Ureter (tissue), 1 donor: Measurements from ENCODE around the gene GALNT1. TPM values are rescaled to one million over a fixed set of nuclear protein-coding genes. Genes with fewer than 3 reads are reported as not detected.

Experiments
- DNase-seq: peaks from one replicate; pipeline ENCODE4 v3.0.0-alpha.2; 2020; ENCODE audit warnings: low spot score
- total RNA-seq: library from RNA; stranded (reverse); gene quantifications from one replicate; pipeline ENCODE4 v1.2.4, GENCODE V29; 2023
- donor health status: DM: yes; HTN: yes; CAD: no.

GALNT1 gene
- total RNA-seq, 1 donor from 2014 or later = 115 TPM

DNA sequence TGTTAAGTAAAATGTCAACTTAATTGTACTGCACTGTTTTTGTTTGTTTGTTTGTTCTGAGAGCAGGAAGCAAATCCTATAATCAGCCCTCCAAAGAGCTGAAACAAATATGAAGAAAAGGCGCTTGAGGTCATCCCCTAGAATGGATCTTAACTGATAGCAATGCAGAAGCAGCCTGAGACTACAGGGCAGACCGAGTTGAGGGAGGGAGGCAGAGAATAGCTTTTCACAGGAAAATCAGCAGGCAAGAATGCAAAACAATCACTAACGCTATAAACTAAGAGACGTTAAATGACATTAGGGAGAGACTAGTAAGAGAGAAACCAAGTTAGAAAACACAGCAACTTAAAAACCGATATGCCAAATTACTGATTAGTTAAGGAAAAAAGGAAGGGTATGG is 37.2 kb downstream of the GALNT1 start:
- no peak for DNase-seq

GRCh38 chr18:35619464-35619863 is 37.9 kb downstream of the GALNT1 start:
- no peak for DNase-seq

DNA sequence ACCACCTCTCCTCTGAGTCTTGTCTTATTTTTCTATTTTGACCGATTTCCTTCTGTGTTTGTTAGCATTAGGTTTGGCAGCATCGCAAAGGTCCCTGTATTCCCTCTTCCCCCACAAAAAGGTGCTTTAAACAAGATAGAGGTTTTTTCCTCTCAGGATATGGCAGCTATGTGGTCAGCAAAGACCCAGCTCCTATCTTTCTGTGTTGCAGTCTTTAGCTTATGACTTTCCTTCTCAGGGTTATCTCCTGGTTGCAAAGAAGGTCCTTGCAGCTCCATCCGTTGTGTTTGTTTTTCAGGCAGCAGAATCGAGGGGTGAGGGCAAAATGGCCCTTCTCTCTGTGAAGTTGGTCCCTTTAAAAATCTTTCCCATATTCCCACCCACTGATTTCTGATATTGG is 38.4 kb downstream of the GALNT1 start:
- DNase-seq = no peak

GRCh38 chr18:35620765-35621164 is 39.2 kb downstream of the GALNT1 start:
- no peak for DNase-seq

- DNase-seq = no peak
These were observed 41.7 kb downstream of the GALNT1 start for GRCh38 chr18:35623255-35623654.

DNA sequence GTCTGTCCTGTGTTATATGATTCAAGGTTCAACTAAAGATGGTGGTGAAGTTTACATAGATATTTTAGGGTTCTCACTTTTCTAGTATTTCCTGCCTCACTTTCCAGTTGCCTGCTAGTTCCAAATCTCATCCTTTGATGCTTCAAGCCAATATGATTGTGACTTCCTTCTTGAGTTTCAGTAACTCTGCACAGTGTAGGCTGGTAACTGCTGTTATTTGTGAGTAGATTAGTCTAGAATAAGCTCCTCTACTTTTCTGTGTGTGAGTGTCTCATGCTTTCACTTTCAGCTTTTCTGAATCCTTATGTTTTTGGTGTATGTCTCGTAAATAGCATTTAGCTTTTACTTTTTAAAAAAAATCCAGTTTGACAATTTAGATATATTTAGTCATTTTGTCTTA is 42.6 kb downstream of the GALNT1 start:
- DNase-seq = no peak

DNA sequence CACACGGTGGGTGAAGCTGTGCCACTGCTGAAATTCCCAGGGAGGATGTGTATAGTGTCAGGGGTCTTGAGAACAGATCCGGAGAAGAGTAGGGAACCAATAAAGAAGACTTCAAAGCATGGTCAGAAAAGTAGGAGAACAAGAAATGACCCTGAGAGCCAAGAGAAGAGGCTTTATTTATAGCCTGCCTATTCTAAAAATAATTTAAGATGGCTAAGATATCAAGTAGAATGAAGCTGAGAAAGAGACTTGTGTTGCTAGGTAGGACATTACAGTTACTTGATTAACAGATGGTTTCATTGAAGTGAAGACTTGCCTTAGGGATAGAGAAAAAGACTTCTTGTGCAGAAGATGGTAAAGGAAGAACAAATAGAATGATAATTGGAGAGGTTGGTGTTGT is 43.7 kb downstream of the GALNT1 start:
- no peak for DNase-seq

DNA sequence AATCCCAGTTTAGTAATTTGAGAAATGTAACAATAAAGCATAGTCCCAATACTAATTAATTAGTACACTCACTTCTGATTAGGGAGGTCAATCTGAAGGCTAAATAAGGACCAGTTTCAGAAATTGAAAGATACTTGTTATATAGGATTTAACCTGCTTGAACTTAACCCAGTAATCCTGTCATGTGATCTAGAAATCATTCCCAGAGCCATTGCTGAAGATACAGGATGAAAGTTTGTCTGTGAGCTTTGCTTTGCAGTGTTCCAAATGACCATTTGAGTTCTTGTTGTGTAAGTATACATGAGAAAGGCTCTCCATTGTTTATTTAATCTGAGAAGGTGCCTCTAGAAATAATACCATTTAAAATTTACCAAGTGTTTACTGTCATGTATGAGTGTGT is 52.2 kb downstream of the GALNT1 start:
- no peak for DNase-seq

DNA sequence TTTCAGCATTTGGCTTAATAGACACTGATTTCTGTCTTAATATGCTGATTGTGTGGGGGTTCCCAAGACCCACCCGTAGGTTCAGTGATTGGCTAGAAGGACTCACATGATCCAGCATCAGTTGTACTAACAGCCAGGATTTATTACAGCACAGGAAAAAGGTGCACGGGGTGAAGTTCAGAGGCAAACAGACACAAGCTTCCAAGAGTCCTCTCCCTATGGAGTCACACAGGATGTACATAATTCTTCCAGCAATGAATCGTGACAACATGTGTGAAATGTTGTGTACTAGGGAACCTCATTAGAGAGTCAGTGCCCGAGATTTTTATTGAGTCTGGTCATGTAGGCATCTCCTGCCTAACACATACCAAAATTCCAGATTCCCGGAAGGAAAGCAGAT is 52.8 kb downstream of the GALNT1 start:
- DNase-seq = no peak

- DNase-seq = no peak
These were observed 53.6 kb downstream of the GALNT1 start for GRCh38 chr18:35635170-35635569.

DNA sequence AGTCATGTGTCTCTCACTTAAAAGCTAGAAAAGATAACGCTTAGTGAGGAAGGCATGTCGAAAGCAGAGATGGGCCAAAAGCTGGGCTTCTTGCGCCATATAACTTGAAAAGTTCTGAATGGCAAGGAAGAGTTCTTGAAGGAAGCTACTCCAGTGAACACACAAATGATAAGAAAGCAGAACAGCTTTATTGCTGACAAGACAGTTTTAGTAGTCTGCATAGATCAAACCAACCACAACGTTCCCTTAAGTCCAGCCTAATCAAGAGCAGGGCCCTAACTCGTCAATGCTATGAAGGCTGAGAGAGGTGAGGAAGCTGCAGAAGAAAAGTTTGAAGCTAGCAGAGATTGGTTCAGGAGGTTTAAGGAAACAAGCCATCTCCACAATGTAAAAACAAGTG is 55.7 kb downstream of the GALNT1 start:
- DNase-seq = no peak

- DNase-seq = no peak
These were observed 57.8 kb downstream of the GALNT1 start for GRCh38 chr18:35639296-35639695.

GRCh38 chr18:35641467-35641866 is 59.9 kb downstream of the GALNT1 start:
- no peak for DNase-seq

DNA sequence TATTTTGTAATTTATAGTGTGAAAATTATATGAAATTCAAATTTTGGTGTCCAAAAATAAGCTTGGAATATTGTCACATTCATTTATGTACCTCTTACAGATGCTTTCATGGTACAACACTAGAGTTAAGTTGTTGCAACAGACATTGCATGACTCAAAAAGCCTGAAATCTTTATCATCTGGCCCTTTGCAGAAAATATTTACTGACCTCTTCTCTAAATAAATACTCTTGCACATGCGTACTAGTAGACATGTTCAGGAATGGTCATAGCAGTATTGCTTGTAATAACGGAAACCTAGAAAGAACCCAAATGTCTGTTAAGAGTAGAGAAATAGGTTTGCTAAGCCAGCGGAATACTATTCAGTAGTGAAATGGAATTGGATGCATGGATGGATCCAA is 60.4 kb downstream of the GALNT1 start:
- DNase-seq = no peak

- no peak for DNase-seq
These were observed 61.3 kb downstream of the GALNT1 start for GRCh38 chr18:35642802-35643201.

GRCh38 chr18:35646449-35646848 is 64.9 kb downstream of the GALNT1 start:
- DNase-seq = no peak

GRCh38 chr18:35653392-35654135 is 72.0 kb downstream of the GALNT1 start:
- no peak for DNase-seq

GRCh38 chr18:35658112-35658511 is 76.6 kb downstream of the GALNT1 start:
- no peak for DNase-seq

DNA sequence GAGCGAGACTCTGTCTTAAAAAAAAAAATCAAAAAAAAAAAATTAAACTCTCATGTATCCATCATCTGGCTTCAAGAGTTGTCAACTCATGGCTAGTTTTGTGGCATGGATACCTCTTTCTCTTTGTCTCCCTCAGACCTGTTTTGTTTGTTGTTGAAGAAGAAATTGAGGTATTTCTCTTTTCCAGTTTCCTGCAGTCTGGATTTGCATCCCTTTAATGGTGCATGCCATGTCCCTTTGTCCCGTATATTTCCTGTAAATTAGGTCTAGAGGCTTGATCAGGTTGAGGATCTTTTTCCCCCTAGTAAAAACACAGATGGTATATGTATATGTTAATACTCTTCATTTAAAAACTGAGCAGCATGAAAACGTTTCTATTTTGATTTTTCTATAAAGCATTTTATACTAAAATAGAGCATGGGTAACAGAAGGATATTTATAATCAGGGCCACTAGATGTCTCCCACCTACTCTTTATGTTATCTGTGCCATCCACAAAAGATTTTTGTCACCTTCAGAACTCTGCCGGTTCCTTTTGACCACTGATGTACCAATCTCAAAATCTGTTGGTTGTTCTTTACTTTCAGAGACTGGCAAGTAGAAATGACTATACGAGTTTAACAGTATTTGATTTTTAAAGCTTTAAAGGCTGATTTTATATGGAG is 80.1 kb downstream of the GALNT1 start:
- DNase-seq = no peak

- DNase-seq = no peak
These were observed 80.9 kb downstream of the GALNT1 start for GRCh38 chr18:35662293-35663062.

- no peak for DNase-seq
These were observed 90.5 kb downstream of the GALNT1 start for GRCh38 chr18:35671966-35672603.

- no peak for DNase-seq
These were observed 91.4 kb downstream of the GALNT1 start for GRCh38 chr18:35672897-35673296.
